ENCODE measurements around the gene ZBED1. TPM values are rescaled to one million over a fixed set of nuclear protein-coding genes. Genes with fewer than 3 reads are reported as not detected.

ZBED1 gene
- 24.6 to 36.3 TPM (median 33.5 TPM) in 5 replicates for total RNA-seq (2022; extraction: Qiagen RNA extraction; ENCODE audit: low read depth)

GRCh38 chrX:2500803-2501558 lies at the start of gene ZBED1, which contains the start of gene DHRSX:
Gene ZBED1, minus strand, starts transcription at chrX:2500976. Its CDS starts 10,257 bp downstream, at chrX:2490719.
Gene DHRSX, minus strand, starts transcription at chrX:2500976. Its CDS starts 51 bp downstream, at chrX:2500925.

Other genes with a start within 250 kb of the ZBED1 start
- 42.1 to 46.7 TPM (median 44.8 TPM) in 5 replicates for gene DHRSX, start within 50 bp of the ZBED1 start, total RNA-seq (2022; extraction: Qiagen RNA extraction; ENCODE audit: low read depth)
- gene CD99, start 190.3 kb upstream of the ZBED1 start, total RNA-seq (2022; extraction: Qiagen RNA extraction; ENCODE audit: low read depth) = 267 to 283 TPM (median 281 TPM) in 5 replicates

Data from A549 treated with ZK216348 at 1 μM for 4 hours (cell line).